Measurements from ENCODE around the gene HOXD3. TPM values are rescaled to one million over a fixed set of nuclear protein-coding genes. Genes with fewer than 3 reads are reported as not detected.

The HOXD3 gene
- total and polyA plus RNA-seq, 7 experiments from 2014 or later, result not detected

DNA sequence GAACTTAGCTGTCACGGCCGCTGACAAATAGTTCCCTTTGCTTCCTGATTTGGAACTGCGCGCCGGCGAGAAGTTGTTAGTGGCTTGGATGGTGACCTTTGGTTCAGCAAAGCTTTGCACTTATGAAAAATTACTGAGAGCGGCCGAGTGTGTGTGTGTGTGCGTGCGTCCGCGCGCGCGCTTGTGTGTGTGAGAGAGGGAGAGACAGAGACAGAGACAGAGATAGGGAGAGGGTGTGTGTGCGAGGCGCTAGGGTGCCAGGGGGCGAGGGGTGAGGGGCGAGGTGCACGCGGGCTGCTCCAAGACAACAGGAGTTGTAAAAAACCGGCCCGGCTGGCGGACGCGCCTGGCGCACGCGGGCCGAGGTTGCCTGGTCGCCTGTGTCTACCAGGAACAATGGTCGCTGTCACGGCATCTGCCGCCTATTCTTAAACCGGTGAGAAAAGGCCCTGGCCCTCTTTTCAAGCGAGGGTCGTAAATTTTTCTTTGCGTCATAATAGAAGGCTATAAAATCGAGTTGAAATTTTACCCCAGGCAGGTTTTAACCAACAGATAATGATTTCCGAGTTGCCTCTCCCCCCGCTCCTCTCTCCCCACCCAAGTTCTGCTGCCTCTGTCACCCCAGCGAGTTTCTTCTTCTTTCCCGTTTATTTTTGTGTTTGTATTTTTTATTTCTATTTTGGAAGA lies 535 bp downstream of the HOXD3 start:
- ChIA-PET CTCF (no interaction called here), POLR2A (no interaction called here)
- Histone ChIP-seq H3K9me3 (ENCODE audit: control insufficient read depth in 2 of 3, low read length in 3 of 3) (no peaks in the 10 kb centered on the region), H3K36me3 (ENCODE audit: control insufficient read depth in 2 of 3, insufficient read depth in 3 of 3, low read length in 3 of 3) (no peaks in the 10 kb centered on the region), H3K27me3 (ENCODE audit: control insufficient read depth in 2 of 2, insufficient read depth in 2 of 2, low read length in 2 of 2) (peaks cover 8 to 50% of the 10 kb centered on the region in 2 donors), H3K27ac (ENCODE audit: low read depth, low read length) (no peak overlapping the region), H3K4me1 (ENCODE audit: control insufficient read depth in 2 of 2, insufficient read depth in 2 of 2, low read length in 2 of 2) (peaks cover 0 to 6% of the 10 kb centered on the region in 2 donors), H3K4me3 (ENCODE audit: low read length) (no peak overlapping the region)
- DNase-seq (no peak), ATAC-seq (no peak)
- intact Hi-C loops (cut with micrococcal nuclease), result loop anchor here in 1 of 2 donors (2.0 kb wide), 1 partner anchor 25 kb away; no protein-coding TSS in a partner anchor
- peak overlapping the region; percentile 32 to 78 (median 59) for H3K4me3 Mint-ChIP-seq
- H3K27ac Mint-ChIP-seq, result peak overlapping the region in 2 of 9 donors; percentile 28 to 87
- peaks cover 70 to 91% (median 88%) of the 10 kb centered on the region in 5 donors for H3K27me3 Mint-ChIP-seq
- H3K36me3 Mint-ChIP-seq, result peaks cover 0 to 3% (median 0%) of the 10 kb centered on the region in 5 donors
- H3K9me3 Mint-ChIP-seq, result peaks cover 0 to 8% (median 0%) of the 10 kb centered on the region in 11 donors
- peaks cover 0 to 22% (median 18%) of the 10 kb centered on the region in 7 donors for H3K4me1 Mint-ChIP-seq

DNA sequence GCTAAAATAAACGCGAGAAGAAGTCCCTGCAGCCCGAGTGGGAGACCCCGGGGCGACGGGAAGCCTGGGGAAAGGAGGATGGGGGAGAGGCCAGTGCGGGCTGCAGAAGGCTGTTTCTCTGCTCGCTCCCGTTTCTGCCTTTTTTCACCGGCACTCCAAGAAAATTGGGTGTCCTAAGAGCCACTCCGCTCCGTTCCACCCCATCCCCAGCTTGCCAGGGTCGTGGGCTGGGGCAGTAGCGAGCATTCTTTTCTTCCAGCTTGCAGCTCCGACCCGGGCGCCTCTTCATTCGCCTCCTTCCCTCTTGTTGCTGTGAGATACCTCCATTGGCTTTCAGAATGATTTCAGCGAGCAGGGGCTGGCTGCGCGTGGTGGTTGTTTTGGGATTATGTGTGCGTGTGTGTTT lies 1.1 kb downstream of the HOXD3 start:
- ATAC-seq, result no peak
- peak overlapping the region in 1 of 9 donors; percentile 87 for H3K27ac Mint-ChIP-seq
- no peak overlapping the region for H3K4me3 ChIP-seq (ENCODE audit: low read length)
- H3K36me3 ChIP-seq (ENCODE audit: control insufficient read depth in 2 of 3, insufficient read depth in 3 of 3, low read length in 3 of 3), result no peaks in the 10 kb centered on the region
- intact Hi-C loops (cut with micrococcal nuclease), result no loop called here
- DNase-seq, result no peak
- peaks cover under 1 to 22% (median 18%) of the 10 kb centered on the region in 7 donors for H3K4me1 Mint-ChIP-seq
- H3K4me1 ChIP-seq (ENCODE audit: control insufficient read depth in 2 of 2, insufficient read depth in 2 of 2, low read length in 2 of 2), result peaks cover 0 to 6% of the 10 kb centered on the region in 2 donors
- CTCF ChIA-PET, result no interaction called here
- peaks cover 71 to 90% (median 87%) of the 10 kb centered on the region in 5 donors for H3K27me3 Mint-ChIP-seq
- peaks cover 8 to 53% of the 10 kb centered on the region in 2 donors for H3K27me3 ChIP-seq (ENCODE audit: control insufficient read depth in 2 of 2, insufficient read depth in 2 of 2, low read length in 2 of 2)
- H3K36me3 Mint-ChIP-seq, result peaks cover 0 to 3% (median 0%) of the 10 kb centered on the region in 5 donors
- POLR2A ChIA-PET, result no interaction called here
- peak overlapping the region in 8 of 10 donors; percentile 33 to 74 (median 56) for H3K4me3 Mint-ChIP-seq
- no peaks in the 10 kb centered on the region for H3K9me3 ChIP-seq (ENCODE audit: control insufficient read depth in 2 of 3, low read length in 3 of 3)
- H3K9me3 Mint-ChIP-seq, result peaks cover 0 to 11% (median 0%) of the 10 kb centered on the region in 11 donors
- H3K27ac ChIP-seq (ENCODE audit: low read depth, low read length), result no peak overlapping the region

DNA sequence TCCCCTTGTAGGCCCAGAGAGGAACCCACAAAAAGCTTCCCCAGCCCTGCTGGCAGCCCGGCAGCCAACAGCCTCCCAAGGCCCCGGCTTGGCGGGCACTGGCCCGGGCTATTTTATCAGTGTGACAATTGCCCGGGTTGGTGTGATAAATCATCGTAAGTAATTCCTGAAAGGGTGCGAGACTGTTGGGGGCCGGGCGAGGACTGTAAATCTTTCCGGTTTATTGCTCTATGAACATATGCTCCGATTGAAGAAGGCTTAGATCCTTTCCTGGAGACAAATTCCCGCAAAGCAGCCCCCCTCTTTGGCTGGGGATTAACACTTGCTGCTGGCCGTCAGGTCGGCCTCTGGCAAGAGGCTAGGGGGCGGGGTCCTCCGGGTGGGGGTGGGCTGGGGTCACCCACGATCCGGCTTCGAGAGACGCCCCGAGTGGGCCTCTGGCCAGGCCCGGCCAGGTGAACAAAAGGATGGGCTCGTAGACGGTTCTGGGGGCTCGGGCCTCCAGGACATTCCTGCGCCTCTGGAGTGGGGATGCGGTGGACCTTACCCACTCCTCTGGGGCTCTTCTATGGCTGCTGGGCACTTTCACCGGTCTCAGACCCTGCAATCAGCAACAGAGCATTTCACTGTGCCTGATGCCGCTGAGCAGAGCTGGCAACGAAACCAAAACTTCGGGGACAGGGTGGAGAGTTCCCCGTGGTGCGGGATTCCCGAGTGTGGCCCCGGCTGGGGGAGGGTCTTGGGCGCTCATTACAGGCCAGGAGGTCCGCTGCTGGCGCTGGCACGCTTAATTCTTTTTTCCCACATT lies 2.0 kb downstream of the HOXD3 start:
- Histone ChIP-seq H3K4me3 (ENCODE audit: low read length) (no peak overlapping the region), H3K9me3 (ENCODE audit: control insufficient read depth in 2 of 3, low read length in 3 of 3) (peaks cover 0 to under 1% (median 0%) of the 10 kb centered on the region in 3 experiments), H3K36me3 (ENCODE audit: control insufficient read depth in 2 of 3, insufficient read depth in 3 of 3, low read length in 3 of 3) (no peaks in the 10 kb centered on the region), H3K27ac (ENCODE audit: low read depth, low read length) (no peak overlapping the region), H3K4me1 (ENCODE audit: control insufficient read depth in 2 of 2, insufficient read depth in 2 of 2, low read length in 2 of 2) (peaks cover 0 to 6% of the 10 kb centered on the region in 2 donors), H3K27me3 (ENCODE audit: control insufficient read depth in 2 of 2, insufficient read depth in 2 of 2, low read length in 2 of 2) (peaks cover 10 to 60% of the 10 kb centered on the region in 2 donors)
- H3K27me3 Mint-ChIP-seq, result peaks cover 73 to 91% (median 87%) of the 10 kb centered on the region in 5 donors
- POLR2A ChIA-PET, result no interaction called here
- peaks cover 0 to 17% (median 1%) of the 10 kb centered on the region in 11 donors for H3K9me3 Mint-ChIP-seq
- ATAC-seq (no peak), DNase-seq (no peak)
- CTCF ChIA-PET, result no interaction called here
- H3K36me3 Mint-ChIP-seq, result peaks cover 0 to 4% (median 0%) of the 10 kb centered on the region in 5 donors
- H3K27ac Mint-ChIP-seq, result no peak overlapping the region
- H3K4me3 Mint-ChIP-seq, result peak overlapping the region in 5 of 10 donors; percentile 13 to 60 (median 41)
- H3K4me1 Mint-ChIP-seq, result peaks cover 5 to 27% (median 21%) of the 10 kb centered on the region in 7 donors
- intact Hi-C loops (cut with micrococcal nuclease), result no loop called here

DNA sequence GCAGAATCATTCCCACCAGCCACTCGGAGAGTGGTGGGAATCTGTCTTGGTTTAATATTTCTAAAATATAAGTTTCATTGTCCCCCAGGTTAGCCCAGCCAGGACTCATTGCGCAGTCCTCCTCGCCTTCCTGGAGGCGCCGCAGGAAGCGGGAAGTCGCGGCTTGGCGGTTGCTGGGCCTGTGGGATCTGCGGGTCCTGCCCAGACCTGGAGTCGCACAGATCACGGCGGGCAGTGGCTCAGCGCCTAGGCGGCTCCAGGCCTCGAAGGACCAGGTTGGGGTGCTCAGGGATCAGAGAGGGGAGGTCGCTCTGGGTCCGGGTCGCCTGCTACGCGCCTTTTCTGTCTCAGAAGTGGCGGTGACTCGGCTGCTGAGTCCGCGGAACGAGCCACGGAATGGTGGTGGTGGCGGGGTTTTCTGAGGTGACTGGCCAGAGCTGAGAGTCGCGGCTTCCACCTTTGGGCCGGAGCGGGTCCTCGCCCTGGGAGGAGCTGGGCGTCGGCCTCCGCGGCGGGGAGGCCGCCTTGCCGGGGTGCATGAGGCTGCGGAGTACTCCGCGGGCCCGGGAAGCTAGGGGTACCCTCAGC lies 2.6 kb downstream of the HOXD3 start:
- intact Hi-C loops (cut with micrococcal nuclease), result loop anchor here in 1 of 2 donors (5.0 to 10.0 kb wide), 2 partner anchors 47 to 1825 kb away; partner anchors contain the start of gene SP9
- ChIA-PET POLR2A (no interaction called here), CTCF (interaction anchor here (0.6 kb wide), 1 partner anchor 216 kb away, joined by 3 read pairs; no protein-coding TSS in a partner anchor)
- DNase-seq (no peak), ATAC-seq (no peak)
- Histone ChIP-seq H3K27me3 (ENCODE audit: control insufficient read depth in 2 of 2, insufficient read depth in 2 of 2, low read length in 2 of 2) (peaks cover 10 to 60% of the 10 kb centered on the region in 2 donors), H3K9me3 (ENCODE audit: control insufficient read depth in 2 of 3, low read length in 3 of 3) (peaks cover 0 to 5% (median 0%) of the 10 kb centered on the region in 3 experiments), H3K4me1 (ENCODE audit: control insufficient read depth in 2 of 2, insufficient read depth in 2 of 2, low read length in 2 of 2) (peaks cover 0 to 6% of the 10 kb centered on the region in 2 donors), H3K27ac (ENCODE audit: low read depth, low read length) (no peak overlapping the region), H3K36me3 (ENCODE audit: control insufficient read depth in 2 of 3, insufficient read depth in 3 of 3, low read length in 3 of 3) (no peaks in the 10 kb centered on the region), H3K4me3 (ENCODE audit: low read length) (no peak overlapping the region)
- peaks cover 72 to 91% (median 87%) of the 10 kb centered on the region in 5 donors for H3K27me3 Mint-ChIP-seq
- peak overlapping the region in 3 of 10 donors; percentile 13 to 48 (median 36) for H3K4me3 Mint-ChIP-seq
- H3K27ac Mint-ChIP-seq, result no peak overlapping the region
- peaks cover 8 to 31% (median 27%) of the 10 kb centered on the region in 7 donors for H3K4me1 Mint-ChIP-seq
- peaks cover 0 to 21% (median 5%) of the 10 kb centered on the region in 11 donors for H3K9me3 Mint-ChIP-seq
- H3K36me3 Mint-ChIP-seq, result peaks cover 0 to 8% (median 3%) of the 10 kb centered on the region in 5 donors

DNA sequence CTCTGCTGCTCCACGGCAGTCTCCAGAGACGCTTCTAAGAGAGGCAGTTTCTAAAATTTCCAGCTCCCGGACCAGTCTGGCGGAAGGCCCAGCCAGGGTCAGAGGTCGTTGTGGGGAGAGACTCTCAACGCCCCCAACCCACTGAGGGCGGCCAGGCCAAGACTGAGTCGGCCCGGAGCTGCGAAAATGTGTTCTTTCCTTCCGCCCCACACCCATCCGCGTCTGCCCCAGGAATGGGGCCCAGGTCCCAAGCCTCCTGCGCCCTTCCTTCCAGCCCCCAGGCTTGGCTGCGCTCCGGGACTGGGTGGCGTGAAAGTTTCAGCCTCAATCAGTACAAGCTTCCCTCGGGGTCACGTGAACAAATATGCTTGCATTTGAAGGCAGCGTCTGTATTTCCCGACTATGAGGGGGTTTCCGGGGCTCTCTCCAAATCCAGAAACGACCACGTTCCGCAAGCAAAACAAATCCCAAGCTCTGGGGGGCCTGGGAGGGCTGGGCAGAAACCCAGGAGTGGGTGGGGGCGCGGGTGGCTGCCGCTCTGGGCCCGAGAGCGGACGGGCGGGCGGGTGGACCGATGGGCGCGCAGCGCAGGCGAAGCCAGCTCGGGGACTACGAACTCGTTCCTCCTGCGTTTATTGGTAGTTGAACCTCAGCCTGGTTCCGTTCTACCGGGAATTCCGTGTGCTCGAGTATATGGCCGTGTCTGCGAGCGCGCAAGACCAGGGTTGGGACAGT lies 3.3 kb downstream of the HOXD3 start:
- Histone ChIP-seq H3K27me3 (ENCODE audit: control insufficient read depth in 2 of 2, insufficient read depth in 2 of 2, low read length in 2 of 2) (peaks cover 10 to 63% of the 10 kb centered on the region in 2 donors), H3K9me3 (ENCODE audit: control insufficient read depth in 2 of 3, low read length in 3 of 3) (peaks cover 0 to 5% (median 0%) of the 10 kb centered on the region in 3 experiments), H3K4me3 (ENCODE audit: low read length) (no peak overlapping the region), H3K4me1 (ENCODE audit: control insufficient read depth in 2 of 2, insufficient read depth in 2 of 2, low read length in 2 of 2) (peaks cover 0 to 6% of the 10 kb centered on the region in 2 donors), H3K27ac (ENCODE audit: low read depth, low read length) (no peak overlapping the region), H3K36me3 (ENCODE audit: control insufficient read depth in 2 of 3, insufficient read depth in 3 of 3, low read length in 3 of 3) (no peaks in the 10 kb centered on the region)
- Mint-ChIP-seq H3K4me3 (peak overlapping the region in 5 of 10 donors; percentile 32 to 46 (median 41)), H3K27me3 (peaks cover 69 to 91% (median 88%) of the 10 kb centered on the region in 5 donors), H3K27ac (peak overlapping the region in 1 of 9 donors; percentile 30), H3K9me3 (peaks cover 0 to 21% (median 5%) of the 10 kb centered on the region in 11 donors), H3K4me1 (peaks cover 8 to 34% (median 27%) of the 10 kb centered on the region in 7 donors), H3K36me3 (peaks cover 0 to 8% (median 3%) of the 10 kb centered on the region in 5 donors)
- DNase-seq, result no peak
- intact Hi-C loops (cut with micrococcal nuclease), result loop anchor here in 1 of 2 donors (5.0 to 10.0 kb wide), 2 partner anchors 48 to 1826 kb away; partner anchors contain the start of gene SP9
- ChIA-PET CTCF (interaction anchor here (0.6 kb wide), 1 partner anchor 215 kb away, joined by 3 read pairs; no protein-coding TSS in a partner anchor), POLR2A (no interaction called here)
- ATAC-seq, result no peak
